Thyroid gland (tissue), 4 donors: ENCODE results near the gene MBNL2.

ENCODE experiments used
- CTCF ChIP-seq, 6 experiments: fragments of 200-600 bp in 3 of 6; fragments of 450-650 bp in 3 of 6; sonication (generic) in 3 of 6; IDR thresholded peaks; one replicate each; pipeline ENCODE4 v1.5.1; 2016 to 2019; ENCODE audit warnings: antibody characterized with exemption in 6 of 6, mild to moderate bottlenecking in 2 of 6, inconsistent platforms in 1 of 6, moderate library complexity in 1 of 6
- POLR2A ChIP-seq, 2 donors: fragments of 450-650 bp; IDR thresholded peaks; one replicate each; pipeline ENCODE4 v1.6.1; 2017; ENCODE audit warnings: antibody characterized with exemption in 2 of 2, mild to moderate bottlenecking in 2 of 2, moderate library complexity in 1 of 2

- TF ChIP-seq CTCF (IDR thresholded peaks at IDR 0.05): no peak
- no peak for TF ChIP-seq POLR2A (IDR thresholded peaks at IDR 0.05)
These were observed 150.8 kb downstream of the MBNL2 start for GRCh38 chr13:97372936-97373335.
